ENCODE measurements around the gene ADAM12.

The ADAM12 gene

DNA sequence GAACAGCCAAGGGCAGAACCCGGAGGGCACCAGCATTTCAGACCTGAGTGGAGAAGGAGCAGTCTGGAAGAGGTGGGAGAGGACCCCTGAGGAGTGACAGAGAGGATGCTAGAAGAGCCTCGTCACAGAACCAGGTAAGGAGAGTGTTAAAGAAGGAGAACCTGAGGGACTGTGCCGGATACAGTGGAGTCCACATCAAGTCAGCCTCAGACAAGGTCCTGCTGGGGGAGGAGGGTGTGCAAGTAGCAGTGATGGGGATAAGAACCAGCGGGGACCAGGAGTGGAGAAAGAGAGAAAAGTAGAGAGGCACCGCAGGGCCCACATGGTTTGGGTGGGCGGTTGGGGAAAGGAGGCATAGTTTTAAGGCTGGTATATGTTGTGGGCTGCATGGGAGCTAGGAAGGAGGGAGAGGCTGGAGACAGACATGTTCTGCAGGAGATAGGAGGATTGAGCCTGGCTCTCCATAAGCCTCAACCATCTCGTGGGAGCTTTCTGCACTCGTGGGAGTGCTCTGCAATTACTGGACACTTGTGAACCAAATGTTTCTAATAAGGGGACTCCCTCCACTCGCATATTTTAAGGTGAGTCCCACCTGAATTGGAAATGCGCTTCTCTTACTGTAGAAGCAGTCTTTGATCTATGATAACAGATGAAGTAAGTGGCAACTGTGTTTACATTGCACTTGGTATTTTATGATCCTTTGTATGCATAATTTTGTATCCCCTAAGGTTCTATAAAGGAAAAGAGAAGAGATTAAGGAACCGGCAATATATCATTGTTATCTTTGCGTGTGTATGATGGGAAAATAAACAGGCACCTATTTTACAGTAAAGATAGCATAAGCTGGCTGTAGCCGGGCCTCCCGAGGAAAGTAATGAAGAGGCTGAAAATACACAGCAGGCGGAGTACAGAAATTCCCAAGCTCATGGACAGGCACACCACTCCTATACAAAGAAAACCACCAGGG is 154.8 kb downstream of the ADAM12 start:
- no peak for DNase-seq

DNA sequence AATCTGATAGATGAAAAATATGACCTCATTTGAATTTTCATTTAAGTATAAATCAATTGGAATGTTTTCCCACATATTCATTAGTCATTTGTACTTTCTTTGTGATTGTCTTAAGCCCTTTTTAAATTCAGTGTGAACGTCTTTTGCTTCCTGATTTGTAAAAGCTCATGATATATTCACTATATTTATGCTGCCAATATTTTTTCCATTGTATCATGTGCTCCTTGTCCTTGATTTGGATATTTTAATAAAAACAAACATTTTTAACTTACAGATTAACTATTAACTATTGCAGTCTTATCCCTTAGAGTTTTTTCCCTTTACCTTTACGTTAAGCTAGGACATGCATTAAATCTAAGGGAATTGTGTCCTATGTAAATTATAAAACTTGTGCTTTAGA is 157.7 kb downstream of the ADAM12 start:
- no peak for DNase-seq

- DNase-seq = no peak
These were observed 158.6 kb downstream of the ADAM12 start for GRCh38 chr10:126229686-126230085.

DNA sequence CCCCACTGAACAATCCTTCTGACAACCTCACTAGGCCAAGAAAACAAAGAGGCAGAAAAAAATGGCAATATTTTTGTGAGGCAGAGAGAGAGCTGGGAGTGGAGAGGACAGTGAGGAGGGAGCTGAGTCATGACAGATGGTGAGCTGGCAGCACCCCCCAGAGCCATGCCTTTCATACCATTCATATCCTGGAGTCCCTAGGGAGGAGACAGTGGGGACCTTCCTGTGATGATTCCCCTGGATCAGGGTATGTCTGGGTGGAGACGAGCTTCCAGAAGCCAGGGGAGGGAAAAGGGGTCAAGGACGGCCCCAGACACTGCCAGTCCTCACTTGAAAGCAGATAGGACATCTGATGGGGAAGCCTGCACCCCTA is 160.5 kb downstream of the ADAM12 start:
- peak; percentile 60 for DNase-seq

GRCh38 chr10:126226988-126227761 is 161.1 kb downstream of the ADAM12 start:
- no peak for DNase-seq

DNA sequence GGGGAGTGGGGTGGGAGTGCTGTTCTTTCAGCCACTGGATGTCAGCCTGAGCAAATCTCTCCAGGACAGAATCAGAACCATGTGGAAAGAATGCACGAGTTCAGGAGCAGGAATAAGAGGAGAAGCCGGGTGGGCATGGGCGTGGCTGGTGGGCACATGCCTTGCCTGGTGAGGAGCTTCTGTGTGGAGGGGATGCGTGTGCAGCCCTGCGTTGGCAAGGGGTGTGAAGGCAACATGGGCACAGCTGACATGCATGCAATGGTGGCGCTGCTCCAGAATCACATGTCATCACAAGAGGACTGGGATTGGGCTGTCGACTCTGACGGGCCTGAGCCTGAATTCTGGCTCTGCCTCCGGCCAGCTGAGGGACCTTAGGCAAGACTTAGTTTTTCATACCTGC is 162.1 kb downstream of the ADAM12 start:
- no peak for DNase-seq

DNA sequence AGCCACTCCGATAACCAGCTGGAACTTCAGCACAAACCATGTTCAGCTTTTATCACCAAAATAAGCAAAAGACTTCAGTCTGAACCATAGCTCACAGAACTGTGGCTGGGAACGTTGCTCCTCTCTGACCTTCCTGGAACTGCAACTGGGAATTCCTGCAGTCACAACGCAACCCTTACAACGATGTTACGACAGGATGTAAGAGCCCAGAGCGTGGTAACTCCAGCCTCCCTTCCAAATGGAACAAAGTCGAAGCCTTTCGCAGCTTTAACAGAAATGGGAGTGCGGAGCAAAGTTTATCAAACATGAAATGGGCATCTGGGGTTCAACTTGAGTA is 162.6 kb downstream of the ADAM12 start:
- DNase-seq = no peak

DNA sequence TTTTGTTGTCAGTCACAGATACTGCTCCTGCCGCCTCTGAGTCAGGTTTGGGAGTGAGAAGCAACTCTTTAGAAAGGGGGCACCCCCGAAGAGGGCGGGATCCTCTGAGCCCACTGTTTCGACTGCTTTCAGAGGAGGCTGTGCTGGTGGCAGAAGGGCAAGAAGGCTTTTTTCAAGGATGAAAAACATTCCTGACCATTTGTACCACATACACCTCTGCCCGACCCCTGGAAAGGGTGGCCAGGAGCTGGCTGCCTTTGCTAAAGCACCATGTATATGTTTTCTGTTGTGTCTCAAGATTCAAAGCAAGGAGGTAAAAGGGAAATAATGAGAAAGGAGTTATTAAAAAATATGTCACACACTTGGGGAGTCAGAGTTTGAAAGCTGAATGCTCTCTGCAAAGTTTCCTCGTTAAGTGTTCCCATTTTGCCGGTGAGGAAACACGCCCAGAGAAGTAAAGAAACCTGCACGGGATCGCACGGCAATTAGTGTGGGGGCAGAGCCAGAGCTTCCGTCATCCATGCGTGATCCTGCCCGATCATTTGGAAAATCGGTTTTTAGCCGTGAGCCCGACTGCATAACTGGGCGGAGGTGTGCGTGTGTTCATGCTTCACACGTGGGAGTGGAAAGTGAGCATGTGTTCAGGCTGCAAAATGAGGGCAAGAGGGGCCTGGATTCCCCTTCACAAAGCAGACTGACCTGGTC is 163.2 kb downstream of the ADAM12 start:
- DNase-seq = no peak

GRCh38 chr10:126223512-126224067 is 164.7 kb downstream of the ADAM12 start:
- DNase-seq = no peak

DNA sequence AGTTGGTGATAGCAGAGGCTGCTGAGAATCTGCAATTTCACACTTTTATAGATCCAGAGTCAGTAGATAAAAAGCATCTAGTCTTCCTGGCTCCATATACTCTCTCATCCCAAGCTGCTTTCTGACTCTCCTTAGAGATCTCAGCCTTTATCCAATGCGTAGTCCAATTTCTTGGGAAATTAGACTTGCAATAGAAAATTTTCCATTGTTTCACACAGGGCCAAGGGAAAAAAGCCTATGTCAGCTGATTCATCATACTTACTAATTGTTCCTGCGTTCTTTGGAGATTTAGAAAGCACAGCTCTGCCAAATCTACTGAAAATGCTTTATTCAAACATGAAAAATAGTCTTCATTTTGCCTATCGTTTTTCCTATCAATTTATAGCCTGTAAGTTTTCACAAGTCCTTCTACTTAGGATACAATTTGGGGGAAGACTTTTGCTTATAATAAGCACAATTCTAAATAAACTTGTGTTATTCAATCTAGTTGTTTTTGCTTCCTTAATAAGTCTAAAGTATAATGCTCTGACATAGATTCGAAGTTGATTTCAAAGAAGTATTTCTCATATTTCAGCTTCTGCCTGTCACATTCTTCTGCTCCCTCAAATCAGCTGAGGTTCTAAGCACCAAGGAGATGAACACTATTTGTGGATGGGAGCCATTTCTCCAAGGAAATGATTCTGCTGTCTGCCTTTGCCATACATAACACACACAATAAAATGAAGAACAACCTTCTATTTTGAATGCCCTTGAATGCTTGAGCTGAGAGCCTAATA is 165.4 kb downstream of the ADAM12 start:
- no peak for DNase-seq

DNA sequence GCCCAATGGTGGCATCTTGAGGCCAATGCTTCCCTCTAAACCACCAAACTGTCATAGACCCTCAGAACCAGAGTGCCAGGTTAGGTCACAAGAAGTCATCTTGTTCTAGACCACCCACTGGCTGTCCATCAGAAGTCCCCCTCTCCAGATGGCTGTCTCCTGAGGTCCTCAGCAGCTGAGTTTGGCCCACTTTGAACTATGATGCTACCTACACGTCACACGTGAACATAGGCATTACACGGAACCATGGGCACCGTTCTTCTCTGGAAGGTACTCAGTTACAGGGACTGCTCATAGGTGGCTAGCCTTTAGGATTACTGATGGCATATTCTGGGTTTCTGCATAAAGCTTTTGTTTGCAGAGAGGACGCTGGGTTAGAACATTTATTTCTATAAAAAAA is 166.4 kb downstream of the ADAM12 start:
- no peak for DNase-seq

DNA sequence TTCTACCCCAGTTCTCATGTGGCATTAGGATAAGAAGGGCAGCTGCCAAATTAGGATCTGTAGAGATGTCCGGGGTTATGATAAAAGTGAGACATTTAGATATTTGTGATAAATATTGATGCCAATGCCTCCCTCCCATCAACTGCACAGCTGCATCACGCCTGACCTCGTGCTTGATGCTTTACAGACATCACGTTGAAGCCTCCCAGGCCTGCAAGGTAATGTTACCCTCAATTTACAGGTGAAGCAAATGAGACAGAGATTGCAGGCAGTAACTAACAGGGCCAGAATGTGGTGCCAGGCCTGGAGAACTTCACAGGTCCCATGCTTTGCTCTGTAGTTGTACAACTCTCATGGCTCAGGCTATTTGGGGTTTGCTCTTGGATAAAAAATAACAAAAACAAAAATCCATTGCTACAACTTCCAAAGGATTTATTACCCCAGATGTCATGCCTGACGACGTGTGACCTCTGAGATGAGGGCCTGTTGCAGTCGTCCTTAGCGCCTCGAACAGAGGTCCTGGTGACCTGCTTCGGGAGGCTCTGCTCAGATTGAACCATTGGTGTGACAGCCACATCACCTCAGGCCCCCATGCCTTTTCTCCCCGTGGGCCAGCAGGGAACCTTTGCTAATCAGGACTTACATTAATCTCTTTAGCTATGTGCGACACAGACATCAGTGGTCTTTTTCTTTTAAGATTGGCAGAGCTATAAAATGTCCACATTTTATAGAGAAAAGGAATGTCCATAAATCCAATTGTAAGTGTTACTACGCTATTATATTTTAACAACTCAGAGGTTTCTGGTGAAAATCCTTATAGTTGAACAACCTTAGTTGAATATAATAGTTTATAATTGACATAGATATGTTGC is 169.3 kb downstream of the ADAM12 start:
- DNase-seq = no peak

- DNase-seq = no peak
These were observed 170.1 kb downstream of the ADAM12 start for GRCh38 chr10:126218174-126218573.

GRCh38 chr10:126216632-126216961 is 171.7 kb downstream of the ADAM12 start:
- DNase-seq = no peak

- no peak for DNase-seq
These were observed 172.3 kb downstream of the ADAM12 start for GRCh38 chr10:126215746-126216631.

- no peak for DNase-seq
These were observed 173.6 kb downstream of the ADAM12 start for GRCh38 chr10:126214679-126215078.

GRCh38 chr10:126214021-126214420 is 174.3 kb downstream of the ADAM12 start:
- no peak for DNase-seq

- DNase-seq = no peak
These were observed 175.5 kb downstream of the ADAM12 start for GRCh38 chr10:126212738-126213137.

DNA sequence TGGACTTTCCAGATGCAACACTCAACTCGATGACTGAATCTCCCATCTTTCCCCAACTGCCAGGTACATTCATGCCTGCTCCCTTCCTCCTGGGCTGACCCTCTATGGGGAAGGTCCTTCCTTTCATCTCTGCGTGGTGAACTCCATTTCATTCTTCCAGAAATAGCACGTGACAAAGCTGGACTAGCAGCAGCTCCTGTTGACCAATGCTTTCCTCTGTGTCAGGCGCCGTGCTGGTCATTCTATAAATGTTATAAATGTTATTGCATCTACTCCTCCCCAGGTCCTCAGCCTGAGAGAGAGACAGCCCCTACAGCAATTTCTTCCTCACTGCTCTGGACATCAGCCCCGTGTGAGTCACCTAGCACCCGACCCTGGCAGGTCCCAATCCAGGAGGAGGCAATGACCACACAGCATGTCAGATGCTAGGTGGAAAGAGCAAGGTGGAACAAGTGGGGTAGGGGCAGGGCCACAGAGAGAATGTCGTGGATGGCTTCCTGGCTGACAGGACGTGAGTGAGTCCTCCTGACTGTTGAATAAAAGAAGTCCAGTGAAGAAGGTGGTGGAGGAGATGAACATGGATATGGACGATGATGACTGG is 178.1 kb downstream of the ADAM12 start:
- DNase-seq = no peak

DNA sequence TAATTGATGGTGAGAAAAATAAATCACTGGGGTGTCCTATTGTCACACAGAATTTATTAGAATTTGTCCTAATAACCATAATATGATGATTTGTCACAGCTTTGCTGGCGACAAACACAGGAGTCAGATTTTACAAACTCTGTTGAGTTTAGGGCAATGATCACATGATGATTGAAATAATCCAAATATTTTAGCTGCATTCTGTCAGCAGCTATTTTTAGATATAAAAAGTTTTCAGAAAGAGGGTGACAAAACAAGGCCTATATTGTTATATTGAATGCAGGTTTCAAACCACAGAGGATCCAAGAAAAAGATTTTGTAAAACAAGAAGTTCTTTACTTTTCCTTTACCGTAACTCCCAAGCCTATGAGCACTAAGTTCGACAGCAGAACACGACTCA is 178.8 kb downstream of the ADAM12 start:
- DNase-seq = no peak
